H1 (cell line): ENCODE measurements around the gene SCO2. TPM values are rescaled to one million over a fixed set of nuclear protein-coding genes. Genes with fewer than 3 reads are reported as not detected.

ENCODE experiments used
- CTCF ChIA-PET: fragments of 300-600 bp; sonication (Branson Sonifier 250); formaldehyde crosslinking; loops from one replicate; lab custom pipeline; 2021; ENCODE audit not compliant: partially characterized antibody; lab: Charles Lee
- POLR2A ChIA-PET: fragments of 300-600 bp; sonication (Branson Sonifier 250); formaldehyde crosslinking; loops from one replicate; lab custom pipeline; 2021; ENCODE audit warnings: inconsistent platforms; ENCODE audit not compliant: partially characterized antibody; lab: Charles Lee
- DNase-seq, 2 experiments: peaks; one replicate each; pipeline versions ENCODE4 v3.0.0 to v3.0.0-alpha.2; 2010 to 2022; ENCODE audit warnings: low spot score in 2 of 2, low read depth in 1 of 2, mixed read lengths in 1 of 2
- FAIRE-seq: peaks from 2 replicates; lab custom pipeline; 2011; peaks lifted over from hg19 to GRCh38; lab: Jason Lieb, UNC
- H2AFZ ChIP-seq: 2 replicates; pipeline ENCODE4 v1.8.1; 2012; ENCODE audit warnings: low read length, inconsistent platforms
- H2AK5ac ChIP-seq: 2 replicates; pipeline ENCODE4 v1.6.1; 2013; ENCODE audit warnings: low read depth, low read length
- H2BK120ac ChIP-seq: replicated peaks from 2 replicates; pipeline ENCODE3; 2013; ENCODE audit warnings: low read depth, low read length, inconsistent platforms
- H2BK12ac ChIP-seq: 2 replicates; pipeline ENCODE4 v1.6.1; 2013; ENCODE audit warnings: low read depth, low read length
- H2BK15ac ChIP-seq: 2 replicates; pipeline ENCODE4 v1.6.1; 2013; ENCODE audit warnings: low read length
- H2BK20ac ChIP-seq: 2 replicates; pipeline ENCODE4 v1.6.1; 2013; ENCODE audit warnings: low read length
- H2BK5ac ChIP-seq: 2 replicates; pipeline ENCODE4 v1.6.1; 2013; ENCODE audit warnings: low read depth, low read length
- H3K14ac ChIP-seq: 2 replicates; pipeline ENCODE4 v1.6.1; 2013; ENCODE audit warnings: inconsistent platforms; ENCODE audit not compliant: insufficient read length
- H3K18ac ChIP-seq: 2 replicates; pipeline ENCODE4 v1.6.1; 2013; ENCODE audit warnings: low read length; ENCODE audit errors: extremely low read depth
- H3K23ac ChIP-seq: 2 replicates; pipeline ENCODE4 v1.6.1; 2013; ENCODE audit warnings: inconsistent platforms; ENCODE audit not compliant: insufficient read length
- H3K23me2 ChIP-seq: 2 replicates; pipeline ENCODE4 v1.6.1; 2013; ENCODE audit warnings: low read depth, low read length
- H3K27ac ChIP-seq: 2 replicates; pipeline ENCODE4 v1.6.1; 2011; ENCODE audit warnings: low read depth, low read length, inconsistent platforms
- H3K27me3 ChIP-seq, 4 experiments: replicated peaks in 1 of 4; 1 replicate in 1 of 4; 2 replicates in 3 of 4; pipeline versions ENCODE4 v1.6.1 to v1.8.1; 2011 to 2013; ENCODE audit warnings: low read length in 3 of 4, mild to moderate bottlenecking in 3 of 4, inconsistent platforms in 2 of 4, mixed read lengths in 2 of 4, moderate library complexity in 1 of 4; ENCODE audit not compliant: control insufficient read depth in 3 of 4, insufficient read depth in 3 of 4; ENCODE audit errors: extremely low read depth in 1 of 4
- H3K36me3 ChIP-seq, 4 experiments: 2 replicates each; pipeline versions ENCODE4 v1.6.1 to v1.8.1; 2011 to 2013; ENCODE audit warnings: mild to moderate bottlenecking in 4 of 4, low read length in 3 of 4, moderate library complexity in 2 of 4, control low read depth in 1 of 4, inconsistent platforms in 1 of 4; ENCODE audit not compliant: insufficient read depth in 4 of 4, control insufficient read depth in 2 of 4
- H3K4ac ChIP-seq: replicated peaks from 2 replicates; pipeline ENCODE3; 2013; ENCODE audit warnings: low read length, low read depth, mixed read lengths, inconsistent platforms; ENCODE audit not compliant: insufficient read length
- H3K4me1 ChIP-seq, 4 experiments: replicated peaks in 1 of 4; 1 replicate in 1 of 4; 2 replicates in 3 of 4; pipeline versions ENCODE4 v1.6.1 to v1.8.1; 2011 to 2013; ENCODE audit warnings: low read length in 3 of 4, inconsistent platforms in 2 of 4, mixed read lengths in 1 of 4; ENCODE audit not compliant: insufficient read depth in 4 of 4, control insufficient read depth in 3 of 4
- H3K4me2 ChIP-seq, 2 experiments: 2 replicates each; pipeline versions ENCODE4 v1.6.1 to v1.8.1; 2011 to 2013; ENCODE audit warnings: low read depth in 2 of 2, low read length in 2 of 2, control low read depth in 1 of 2, inconsistent platforms in 1 of 2, mild to moderate bottlenecking in 1 of 2; ENCODE audit not compliant: insufficient read depth in 1 of 2
- H3K4me3 ChIP-seq, 4 experiments: fragments of 200-600, 300-600 bp in 1 of 4; sonication (generic), shearing (Covaris generic), sonication (Bioruptor Twin) in 1 of 4; 2 replicates each; pipeline versions ENCODE4 v1.5.1 to v1.8.1; 2011 to 2016; ENCODE audit warnings: low read length in 4 of 4, low read depth in 3 of 4, control low read depth in 2 of 4, inconsistent platforms in 2 of 4, mild to moderate bottlenecking in 2 of 4, mixed read lengths in 1 of 4, moderate library complexity in 1 of 4; ENCODE audit not compliant: insufficient read depth in 2 of 4; ENCODE audit errors: extremely low read depth in 1 of 4
- H3K56ac ChIP-seq: replicated peaks from 2 replicates; pipeline ENCODE3; 2013; ENCODE audit warnings: low read depth, mild to moderate bottlenecking, mixed read lengths, low read length, inconsistent platforms; ENCODE audit not compliant: insufficient read length
- H3K79me1 ChIP-seq: 2 replicates; pipeline ENCODE4 v1.6.1; 2013; ENCODE audit warnings: low read depth, low read length, control low read depth
- H3K79me2 ChIP-seq, 2 experiments: 2 replicates each; pipeline versions ENCODE4 v1.6.1 to v1.8.1; 2012 to 2013; ENCODE audit warnings: low read length in 2 of 2, mild to moderate bottlenecking in 2 of 2, inconsistent platforms in 1 of 2; ENCODE audit not compliant: insufficient read depth in 2 of 2, control insufficient read depth in 1 of 2
- H3K9ac ChIP-seq, 4 experiments: replicated peaks in 1 of 4; 1 replicate in 1 of 4; 2 replicates in 3 of 4; pipeline versions ENCODE4 v1.6.1 to v1.8.1; 2011 to 2013; ENCODE audit warnings: low read depth in 3 of 4, low read length in 3 of 4, control low read depth in 2 of 4, mild to moderate bottlenecking in 2 of 4, moderate library complexity in 2 of 4, inconsistent platforms in 1 of 4; ENCODE audit errors: extremely low read depth in 1 of 4
- H3K9me3 ChIP-seq, 2 experiments: 2 replicates each; pipeline versions ENCODE4 v1.6.1 to v1.8.1; 2012 to 2013; ENCODE audit warnings: mild to moderate bottlenecking in 2 of 2, moderate library complexity in 2 of 2, control low read depth in 1 of 2, inconsistent platforms in 1 of 2, low read depth in 1 of 2, low read length in 1 of 2, mixed read lengths in 1 of 2; ENCODE audit not compliant: insufficient read depth in 2 of 2
- H4K20me1 ChIP-seq, 2 experiments: replicated peaks in 1 of 2; 2 replicates each; pipeline versions ENCODE3 to v1.8.1; 2011 to 2013; ENCODE audit warnings: inconsistent platforms in 2 of 2, low read length in 2 of 2, mild to moderate bottlenecking in 1 of 2; ENCODE audit not compliant: insufficient read depth in 2 of 2, control insufficient read depth in 1 of 2
- H4K5ac ChIP-seq: 2 replicates; pipeline ENCODE4 v1.6.1; 2013; ENCODE audit warnings: low read length, low read depth, mixed read lengths, inconsistent platforms; ENCODE audit not compliant: insufficient read length
- H4K8ac ChIP-seq: 2 replicates; pipeline ENCODE4 v1.8.0; 2013; ENCODE audit warnings: mild to moderate bottlenecking, moderate library complexity, low read length, inconsistent platforms; ENCODE audit not compliant: insufficient read depth; ENCODE audit errors: extremely low read depth
- H4K91ac ChIP-seq: replicated peaks from 2 replicates; pipeline ENCODE3; 2013; ENCODE audit warnings: low read length, mixed read lengths, inconsistent platforms; ENCODE audit not compliant: insufficient read length
- EGR1 ChIP-seq: IDR thresholded peaks from 2 replicates; pipeline ENCODE4 v1.6.1; 2011; ENCODE audit warnings: low read depth, low read length, borderline replicate concordance
- KDM1A ChIP-seq: fragments of 200-600, 300-600 bp; sonication (generic); IDR thresholded peaks from 2 replicates; pipeline ENCODE4 v1.7.1; 2016; ENCODE audit warnings: mild to moderate bottlenecking, low read length, borderline replicate concordance
- KDM5A ChIP-seq: fragments of 200-600 bp; IDR thresholded peaks from 2 replicates; pipeline ENCODE4 v1.7.1; 2012; ENCODE audit warnings: mild to moderate bottlenecking, low read length, inconsistent platforms, mixed read lengths
- POU5F1 ChIP-seq: IDR thresholded peaks from 2 replicates; pipeline ENCODE4 v1.6.1; 2011; ENCODE audit warnings: low read depth, mild to moderate bottlenecking, low read length, moderate library complexity
- RAD21 ChIP-seq, 2 experiments: IDR thresholded peaks in 1 of 2; conservative IDR thresholded peaks in 1 of 2; 2 replicates each; pipeline ENCODE4 v1.6.1; 2011; ENCODE audit warnings: low read depth in 2 of 2, low read length in 2 of 2, improper control_type of control experiment in 1 of 2, inconsistent platforms in 1 of 2, mild to moderate bottlenecking in 1 of 2, moderate library complexity in 1 of 2
- RBBP5 ChIP-seq: IDR thresholded peaks from 2 replicates; pipeline ENCODE4 v1.7.1; 2012; ENCODE audit warnings: low read depth, mild to moderate bottlenecking, inconsistent platforms, low read length, moderate library complexity, borderline replicate concordance
- SP2 ChIP-seq: IDR thresholded peaks from 2 replicates; pipeline ENCODE4 v1.6.1; 2012; ENCODE audit warnings: mild to moderate bottlenecking, low read length, inconsistent platforms
- TAF7 ChIP-seq: optimal IDR thresholded peaks from 2 replicates; pipeline ENCODE3; 2011; ENCODE audit warnings: low read depth, mild to moderate bottlenecking, inconsistent platforms, low read length, moderate library complexity, borderline replicate concordance
- TBP ChIP-seq: IDR thresholded peaks from 2 replicates; pipeline ENCODE4 v1.6.1; 2011; ENCODE audit warnings: low read depth, low read length, improper control_type of control experiment
- WGBS, 2 experiments: shearing (Covaris generic) in 1 of 2; methylation state at CpG; one replicate each; pipeline versions ENCODE4 v1.1.6 to v1.1.7; 2013 to 2015; ENCODE audit warnings: low lambda C conversion rate in 2 of 2, mixed read lengths in 2 of 2, inconsistent platforms in 1 of 2, low coverage in 1 of 2, missing lambda C conversion rate in 1 of 2; ENCODE audit not compliant: insufficient replicate concordance in 2 of 2, insufficient coverage in 1 of 2, insufficient read length in 1 of 2; ENCODE audit errors: extremely low coverage in 1 of 2, missing lambda C conversion rate in 1 of 2; 5-methylcytosine and 5-hydroxymethylcytosine counted together
- polyA plus RNA-seq, 7 experiments: library from polyadenylated mRNA; depleted of rRNA in 3 of 7; stranded (reverse) in 5 of 7; unstranded in 2 of 7; fragments of >200 nt in 5 of 7; fragments of 200-250 nt in 2 of 7; gene quantifications; 1 replicate in 5 of 7; 2 replicates in 1 of 7; 4 replicates in 1 of 7; pipeline versions ENCODE4 v1.2.1 to v1.2.3, GENCODE V29; 2011 to 2013; ENCODE audit warnings: missing spikeins in 2 of 7, mixed read lengths in 2 of 7
- total RNA-seq: library from RNA; stranded (reverse); fragmentation: NEBNext Ultra II Directional; extraction: Animal tissue kit (Norgen Biotek cat#: 25700); gene quantifications from 2 replicates; pipeline ENCODE4 v1.2.1, GENCODE V29; 2021
- TF ChIP-seq, protein P1 (sequence below): IDR thresholded peaks from 2 replicates; pipeline ENCODE4 v1.6.1; 2011; ENCODE audit warnings: low read length, improper control_type of control experiment
- TF ChIP-seq, protein P2 (sequence below): IDR thresholded peaks from 2 replicates; pipeline ENCODE4 v1.6.1; 2011; ENCODE audit warnings: low read depth, mild to moderate bottlenecking, low read length; ENCODE audit not compliant: insufficient read depth

The SCO2 gene
- total and polyA plus RNA-seq, 2 of the 8 experiments (the other 6 are each of a cell fraction or from before 2014, with no cell fraction given), result 2.0 TPM; not detected in 1

DNA sequence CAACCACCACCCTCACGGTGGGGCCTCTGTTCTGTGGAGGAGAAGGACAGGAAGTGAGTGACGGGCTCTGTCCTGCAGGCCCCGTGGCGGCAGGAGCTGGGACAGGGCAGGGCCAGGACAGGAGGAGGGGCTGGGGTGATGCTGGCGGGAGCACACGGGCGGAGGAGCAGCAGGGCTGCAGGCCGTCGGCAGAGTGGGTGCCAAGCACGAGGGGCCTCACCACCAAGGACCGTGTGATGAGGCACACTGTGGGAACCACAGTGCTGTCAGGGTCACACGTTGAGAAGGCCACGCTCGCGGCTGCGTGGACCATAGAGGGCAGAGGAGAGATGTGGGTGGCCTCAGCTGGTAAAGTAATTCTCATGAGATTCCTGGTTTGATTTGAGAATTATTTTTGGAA lies 8.5 kb downstream of the SCO2 start:
- POLR2A ChIA-PET, result interaction anchor here (0.7 to 1.1 kb wide), 3 partner anchors 8 to 55 kb away, joined by 3 read pairs; no protein-coding TSS in a partner anchor
- FAIRE-seq, result no peak
- WGBS, 2 experiments, result 93% methylated on average over 16 of the region's 16 CpGs; no CpG with 5 or more reads in 1 of the 2 experiments

More for the DNA sequence above, 8.5 kb downstream of the SCO2 start:
- no peaks in the 10 kb centered on the region for H3K9me3 ChIP-seq
- no peaks in the 10 kb centered on the region for H3K23me2 ChIP-seq
- no peak overlapping the region for H3K4ac ChIP-seq
- no peak overlapping the region for H3K23ac ChIP-seq
- CTCF ChIA-PET, result interaction anchor here (0.6 to 1.0 kb wide), 4 partner anchors 9 to 73 kb away, joined by 3 to 4 read pairs (median 3); partner anchors contain the start of gene SCO2
- no peak overlapping the region for H4K5ac ChIP-seq
- H2BK12ac ChIP-seq, result no peak overlapping the region
- H3K9ac ChIP-seq, result no peak overlapping the region
- no peak overlapping the region for H3K27ac ChIP-seq
- peaks cover 10 to 31% of the 10 kb centered on the region in 2 experiments for H3K79me2 ChIP-seq
- no peaks in the 10 kb centered on the region for H3K4me1 ChIP-seq
- H3K18ac ChIP-seq, result no peak overlapping the region
- H3K4me3 ChIP-seq, result no peak overlapping the region
- peak overlapping the region; percentile 24; the same call in 1 of the 2 replicates for H2BK5ac ChIP-seq
- TF ChIP-seq POU5F1 (no peak), EGR1 (no peak), KDM5A (no peak), TAF7 (no peak), TBP (no peak), KDM1A (no peak), SP2 (no peak), RBBP5 (no peak), RAD21 (IDR thresholded peaks at IDR 0.05 in 1 of 2, conservative IDR thresholded peaks at IDR 0.05 in 1 of 2; ENCODE audit: low read depth in 2 of 2, low read length in 2 of 2) (no peak)
- TF ChIP-seq, protein P1, sequence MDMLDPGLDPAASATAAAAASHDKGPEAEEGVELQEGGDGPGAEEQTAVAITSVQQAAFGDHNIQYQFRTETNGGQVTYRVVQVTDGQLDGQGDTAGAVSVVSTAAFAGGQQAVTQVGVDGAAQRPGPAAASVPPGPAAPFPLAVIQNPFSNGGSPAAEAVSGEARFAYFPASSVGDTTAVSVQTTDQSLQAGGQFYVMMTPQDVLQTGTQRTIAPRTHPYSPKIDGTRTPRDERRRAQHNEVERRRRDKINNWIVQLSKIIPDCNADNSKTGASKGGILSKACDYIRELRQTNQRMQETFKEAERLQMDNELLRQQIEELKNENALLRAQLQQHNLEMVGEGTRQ, result no peak
- TF ChIP-seq, protein P2, sequence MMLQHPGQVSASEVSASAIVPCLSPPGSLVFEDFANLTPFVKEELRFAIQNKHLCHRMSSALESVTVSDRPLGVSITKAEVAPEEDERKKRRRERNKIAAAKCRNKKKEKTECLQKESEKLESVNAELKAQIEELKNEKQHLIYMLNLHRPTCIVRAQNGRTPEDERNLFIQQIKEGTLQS, result no peak
- H3K56ac ChIP-seq, result no peak overlapping the region
- H3K14ac ChIP-seq, result no peak overlapping the region
- no peak overlapping the region for H2AK5ac ChIP-seq
- peaks cover 13% of the 10 kb centered on the region; the same call in 1 of the 2 replicates for H3K79me1 ChIP-seq
- no peaks in the 10 kb centered on the region for H3K27me3 ChIP-seq
- DNase-seq, result no peak
- H2BK15ac ChIP-seq, result no peak overlapping the region
- no peak overlapping the region for H2AFZ ChIP-seq
- no peak overlapping the region for H3K4me2 ChIP-seq
- H3K36me3 ChIP-seq, result peaks cover 0 to 12% (median 7%) of the 10 kb centered on the region in 4 experiments; a peak in 5 of 8 replicates
- no peak overlapping the region for H4K8ac ChIP-seq
- no peak overlapping the region for H2BK120ac ChIP-seq
- H2BK20ac ChIP-seq, result no peak overlapping the region
- H4K91ac ChIP-seq, result no peak overlapping the region
- H4K20me1 ChIP-seq, result peaks cover 9 to 18% of the 10 kb centered on the region in 2 experiments
